ENCODE data around the gene QRICH2. TPM values are rescaled to one million over a fixed set of nuclear protein-coding genes. Genes with fewer than 3 reads are reported as not detected.
A peak's percentile ranks its signal among the peaks of the same experiment; 100 is the strongest.

Gene QRICH2
- total RNA-seq, 2 experiments from 2014 or later: 0.87 to 1.6 TPM

DNA sequence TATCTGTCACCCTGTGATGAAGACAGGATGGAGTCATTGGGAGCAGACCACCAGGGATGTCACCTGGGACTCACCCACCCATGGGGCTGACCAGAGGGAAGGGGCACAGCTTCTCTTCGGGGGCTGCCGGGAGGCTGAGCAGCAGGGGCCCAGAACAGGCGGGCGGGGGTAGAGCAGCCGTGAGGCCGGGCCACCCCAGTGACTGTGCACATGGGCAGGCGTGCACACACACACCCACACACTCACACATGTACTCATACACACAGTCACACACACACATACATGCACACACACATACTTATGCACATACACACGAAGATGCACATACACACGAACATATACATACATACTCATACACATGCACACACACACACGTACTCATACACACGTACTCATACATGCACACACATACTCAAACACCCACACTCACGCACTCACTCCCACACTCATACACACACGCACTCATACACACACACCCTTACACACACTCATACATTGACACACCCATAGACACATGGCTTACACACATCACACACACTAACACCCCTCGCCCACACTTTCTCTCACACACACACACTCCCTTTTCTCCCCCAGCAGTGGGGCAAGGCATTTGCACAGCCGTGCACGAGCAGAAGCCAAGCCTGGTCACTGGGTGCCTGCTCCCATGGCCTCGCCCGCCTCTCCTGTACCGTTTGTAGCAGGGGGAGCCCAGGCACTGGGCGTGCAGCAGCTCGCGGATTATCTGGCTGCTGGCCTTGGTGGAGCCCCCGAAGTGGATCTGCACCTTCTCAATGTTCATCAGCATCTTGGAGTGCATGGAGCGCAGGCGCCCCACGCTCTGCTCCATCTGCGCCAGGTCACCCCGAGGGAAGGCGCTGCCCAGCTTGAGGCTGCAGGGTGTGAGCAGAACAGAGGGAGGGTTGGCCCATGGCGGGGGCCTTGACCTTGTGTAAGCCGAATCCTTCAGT lies 30.5 kb downstream of the QRICH2 start:
- Mint-ChIP-seq H3K9me3 (no peaks in the 10 kb centered on the region), H3K27ac (no peak overlapping the region), H3K4me3 (no peak overlapping the region), H3K36me3 (no peaks in the 10 kb centered on the region), H3K27me3 (no peaks in the 10 kb centered on the region), H3K4me1 (peaks cover 38% of the 10 kb centered on the region)
- no peak for DNase-seq

DNA sequence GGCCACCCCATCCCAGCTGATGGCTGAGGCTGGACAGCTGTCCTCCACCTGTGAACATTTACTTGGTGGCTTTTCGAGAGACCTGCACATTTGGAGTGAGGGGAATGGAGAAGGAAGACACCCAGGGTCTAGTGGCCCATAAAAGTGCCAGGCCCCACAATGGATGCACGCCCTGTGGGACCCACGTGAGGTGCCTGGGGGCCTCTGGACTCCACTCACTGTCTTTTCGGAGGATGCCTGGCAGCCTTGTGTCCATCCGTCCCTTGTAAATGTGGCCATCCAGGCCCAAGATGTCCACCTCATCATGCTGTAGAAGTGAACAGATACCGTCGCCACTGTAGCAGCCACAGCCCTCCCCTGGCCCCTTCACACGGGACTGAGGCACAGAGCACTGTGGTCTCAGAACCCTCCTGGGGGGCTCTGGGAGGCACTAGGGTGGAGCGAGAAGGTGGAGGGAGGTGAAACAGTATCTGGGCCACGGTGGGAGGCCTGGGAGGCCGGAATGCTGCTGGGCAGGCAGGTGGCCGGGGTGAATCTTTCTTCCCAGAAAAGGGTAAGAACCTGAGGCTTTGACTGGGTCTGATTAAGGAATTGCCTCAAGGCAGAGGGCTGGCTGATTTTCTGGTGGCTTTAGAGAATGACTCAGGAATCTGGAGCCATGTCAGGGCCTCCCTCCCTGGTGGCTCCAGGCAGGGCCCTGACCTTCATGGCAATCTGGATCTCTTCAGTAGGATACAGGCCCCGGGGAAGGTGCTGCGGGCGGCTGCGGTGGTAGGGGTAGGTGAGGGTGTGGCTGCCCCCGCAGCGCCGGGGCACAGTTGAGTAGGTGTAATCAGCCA lies 31.4 kb downstream of the QRICH2 start:
- H3K4me3 Mint-ChIP-seq: no peak overlapping the region
- H3K4me1 Mint-ChIP-seq: peaks cover 40% of the 10 kb centered on the region
- peaks cover 2% of the 10 kb centered on the region for H3K36me3 Mint-ChIP-seq
- DNase-seq: no peak
- no peaks in the 10 kb centered on the region for H3K9me3 Mint-ChIP-seq
- H3K27ac Mint-ChIP-seq: peak overlapping the region; percentile 68
- no peaks in the 10 kb centered on the region for H3K27me3 Mint-ChIP-seq

DNA sequence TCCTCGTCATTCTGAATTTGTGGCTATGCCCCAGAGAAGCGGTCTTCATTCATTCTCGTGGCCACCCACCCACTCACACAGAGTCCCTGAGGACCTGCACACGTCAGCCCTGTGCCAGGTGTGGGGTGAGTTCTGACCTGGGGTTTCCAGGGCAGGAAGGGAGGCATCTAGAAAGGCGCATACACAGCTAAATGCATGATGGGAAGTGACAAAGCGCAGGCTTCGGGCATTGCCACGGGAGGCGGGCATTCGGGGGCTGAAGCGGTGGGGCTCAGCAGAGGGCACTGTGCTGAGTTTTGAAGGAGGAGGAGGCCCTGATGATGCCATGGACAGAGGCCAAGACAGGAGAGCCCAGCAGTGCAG lies 32.0 kb downstream of the QRICH2 start:
- no peak for DNase-seq
- Mint-ChIP-seq H3K27me3 (no peaks in the 10 kb centered on the region), H3K27ac (peak overlapping the region; percentile 39), H3K9me3 (no peaks in the 10 kb centered on the region), H3K4me1 (peaks cover 44% of the 10 kb centered on the region), H3K36me3 (peaks cover 8% of the 10 kb centered on the region), H3K4me3 (no peak overlapping the region)

DNA sequence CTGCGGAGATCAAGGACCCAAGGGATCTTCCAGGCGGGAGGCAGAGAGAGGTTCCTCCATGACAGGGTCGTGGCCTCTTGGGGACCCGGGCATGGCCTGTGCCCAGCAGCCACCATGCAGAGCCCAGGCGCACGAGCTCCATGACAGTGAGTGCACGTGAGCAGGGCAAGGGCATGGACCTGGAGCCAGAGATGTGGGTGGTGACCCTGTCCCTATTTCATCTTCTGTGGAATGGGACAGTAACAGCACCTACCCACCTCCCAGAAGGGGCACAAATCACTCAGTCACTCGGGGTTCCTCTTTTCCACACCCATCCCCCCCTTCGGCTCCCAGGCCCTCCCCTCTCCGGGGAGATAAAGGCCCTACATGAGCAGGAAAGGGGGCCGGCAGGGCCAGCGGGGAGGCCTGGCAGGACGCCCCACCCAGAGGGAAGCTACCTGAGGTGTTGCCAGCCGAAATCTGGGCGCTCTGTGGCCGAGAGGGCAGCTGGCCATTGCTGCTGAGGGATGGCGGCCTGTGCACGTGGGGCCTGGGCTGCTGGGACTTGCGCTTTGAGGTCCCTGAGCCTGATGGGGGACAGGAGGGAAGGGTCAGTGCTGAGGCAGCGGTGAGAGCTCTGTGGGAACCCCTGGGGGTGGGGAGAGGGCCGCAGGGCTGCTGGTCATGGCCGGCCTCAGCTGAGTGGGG lies 32.6 kb downstream of the QRICH2 start:
- Mint-ChIP-seq H3K36me3 (peaks cover 13% of the 10 kb centered on the region), H3K27ac (peak overlapping the region; percentile 48), H3K27me3 (no peaks in the 10 kb centered on the region), H3K9me3 (no peaks in the 10 kb centered on the region), H3K4me3 (no peak overlapping the region), H3K4me1 (peaks cover 47% of the 10 kb centered on the region)
- DNase-seq: no peak

DNA sequence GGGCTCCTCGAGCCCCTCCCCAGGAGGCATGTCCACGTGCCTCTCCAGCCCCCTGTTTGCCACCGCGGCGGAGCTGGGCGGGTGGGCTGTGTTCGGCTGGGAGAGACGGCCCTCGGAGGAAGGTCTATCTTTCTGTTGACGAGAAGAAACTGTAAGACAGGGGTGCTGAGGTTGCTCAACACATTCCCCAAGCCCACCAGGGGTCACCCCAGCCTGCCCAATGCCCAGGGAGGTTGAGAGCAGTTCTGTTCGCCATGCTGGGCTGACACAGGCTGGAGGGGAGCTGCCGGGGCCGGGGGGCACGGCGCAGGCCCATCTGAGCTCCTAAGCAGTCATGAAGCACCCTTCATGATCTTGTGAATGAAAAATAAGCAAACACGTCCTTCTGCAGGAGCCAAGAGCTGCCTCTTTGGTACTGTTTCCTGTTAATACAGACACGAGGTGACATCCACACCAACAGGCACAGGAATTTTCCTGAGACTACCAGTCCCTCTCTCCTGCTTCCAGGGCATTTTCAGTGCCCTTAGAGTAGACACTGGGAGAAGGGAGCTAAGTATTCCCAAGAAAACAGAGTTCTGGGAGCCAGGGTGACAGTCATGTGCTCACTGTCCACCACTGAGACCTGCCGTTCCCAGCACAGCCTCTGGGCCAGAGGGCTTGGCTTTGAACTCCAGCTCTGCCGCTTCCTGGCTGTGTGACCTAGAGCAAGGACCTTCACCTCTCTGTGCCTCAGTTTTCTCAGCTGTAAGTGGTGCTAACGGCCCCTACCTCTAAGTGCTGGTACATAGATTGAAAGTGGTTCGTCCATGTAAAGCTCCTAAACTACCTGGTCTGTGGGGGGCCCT lies 33.7 kb downstream of the QRICH2 start:
- Mint-ChIP-seq H3K27me3 (no peaks in the 10 kb centered on the region), H3K4me1 (peaks cover 51% of the 10 kb centered on the region), H3K27ac (peak overlapping the region; percentile 100), H3K4me3 (peak overlapping the region; percentile 87), H3K9me3 (no peaks in the 10 kb centered on the region), H3K36me3 (peaks cover 21% of the 10 kb centered on the region)
- no peak for DNase-seq

DNA sequence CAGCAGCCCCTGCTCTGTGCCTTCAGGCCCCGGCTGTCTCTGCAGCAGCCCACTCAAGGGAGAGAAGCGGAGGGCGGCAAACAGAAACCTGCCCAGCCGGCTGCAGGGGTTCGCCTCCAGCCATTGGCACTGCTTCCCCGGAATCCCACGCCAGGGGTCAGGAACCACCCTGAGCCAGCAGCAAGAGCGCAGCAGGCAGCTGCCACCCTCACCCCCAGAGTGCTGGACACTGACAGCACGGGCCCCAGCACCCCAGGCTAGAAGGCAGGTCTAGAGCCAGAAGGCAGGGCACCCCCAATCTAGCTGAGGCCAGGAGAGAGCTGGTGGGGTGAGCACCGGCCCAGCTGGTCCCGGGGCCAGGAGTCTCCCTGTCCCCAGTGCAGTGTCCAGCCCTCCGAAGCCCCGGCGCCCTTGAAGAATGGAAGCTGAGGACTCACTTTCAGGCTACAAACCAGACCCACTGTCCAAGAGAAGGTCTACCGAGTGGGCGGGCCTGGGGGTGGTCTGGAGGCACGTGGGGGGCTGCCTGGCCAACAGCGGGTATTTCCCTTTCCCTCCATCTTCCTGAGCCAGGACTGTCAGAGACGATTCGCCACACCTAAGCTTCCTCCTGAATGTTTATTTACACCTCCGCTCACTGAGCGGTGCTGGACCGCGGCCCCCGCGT lies 34.5 kb downstream of the QRICH2 start:
- Mint-ChIP-seq H3K4me1 (peaks cover 55% of the 10 kb centered on the region), H3K9me3 (no peaks in the 10 kb centered on the region), H3K4me3 (peak overlapping the region; percentile 87), H3K27me3 (no peaks in the 10 kb centered on the region), H3K36me3 (peaks cover 29% of the 10 kb centered on the region), H3K27ac (peak overlapping the region; percentile 100)
- DNase-seq: no peak

DNA sequence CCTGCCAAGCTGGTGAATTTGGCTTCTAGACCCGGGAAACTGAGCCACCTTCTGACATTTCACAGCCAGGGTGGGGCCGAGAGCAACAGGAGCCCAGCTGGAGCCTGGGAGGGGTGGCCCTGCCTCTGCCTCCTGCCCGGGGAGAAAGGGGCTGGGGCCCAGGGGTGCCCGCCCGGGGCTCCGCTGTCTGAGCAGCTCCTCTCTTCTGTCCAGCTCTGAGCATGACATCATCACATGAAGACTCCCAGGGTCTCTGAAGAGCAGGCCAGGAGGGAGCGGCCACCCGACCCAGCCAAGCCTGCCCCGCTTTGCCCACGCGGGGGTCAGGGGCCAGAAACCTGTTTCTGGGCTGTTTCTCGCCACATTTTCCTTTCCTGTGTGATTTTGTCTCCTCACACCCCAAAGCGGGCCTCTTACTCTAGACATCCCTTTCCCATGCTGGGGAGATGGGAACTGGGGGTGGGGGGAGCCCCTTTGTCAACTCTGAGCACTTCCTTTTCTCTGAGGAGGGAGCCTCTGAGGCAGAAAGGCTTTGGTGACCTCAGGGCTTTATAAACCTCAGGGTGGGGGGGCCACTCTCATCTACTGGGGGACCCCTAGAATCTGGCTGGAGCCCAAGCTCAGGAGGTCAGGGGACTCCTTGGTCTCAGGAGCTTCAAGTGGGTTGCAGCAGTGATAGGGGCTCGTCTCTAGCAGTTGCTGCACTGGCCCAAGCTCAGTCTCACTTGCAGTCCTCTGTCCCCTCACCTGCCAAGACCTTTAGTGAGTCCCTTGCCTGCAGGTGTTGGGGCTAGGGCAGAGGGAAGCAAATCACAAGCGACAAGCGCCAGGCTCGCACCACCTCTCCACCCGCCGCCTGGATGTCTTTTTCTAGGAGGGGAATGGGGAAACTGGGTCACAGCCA lies 35.3 kb downstream of the QRICH2 start:
- peak; percentile 86 for DNase-seq
- Mint-ChIP-seq H3K9me3 (no peaks in the 10 kb centered on the region), H3K27me3 (peaks cover 5% of the 10 kb centered on the region), H3K4me3 (peak overlapping the region; percentile 87), H3K27ac (peak overlapping the region; percentile 100), H3K4me1 (peaks cover 61% of the 10 kb centered on the region), H3K36me3 (peaks cover 37% of the 10 kb centered on the region)

DNA sequence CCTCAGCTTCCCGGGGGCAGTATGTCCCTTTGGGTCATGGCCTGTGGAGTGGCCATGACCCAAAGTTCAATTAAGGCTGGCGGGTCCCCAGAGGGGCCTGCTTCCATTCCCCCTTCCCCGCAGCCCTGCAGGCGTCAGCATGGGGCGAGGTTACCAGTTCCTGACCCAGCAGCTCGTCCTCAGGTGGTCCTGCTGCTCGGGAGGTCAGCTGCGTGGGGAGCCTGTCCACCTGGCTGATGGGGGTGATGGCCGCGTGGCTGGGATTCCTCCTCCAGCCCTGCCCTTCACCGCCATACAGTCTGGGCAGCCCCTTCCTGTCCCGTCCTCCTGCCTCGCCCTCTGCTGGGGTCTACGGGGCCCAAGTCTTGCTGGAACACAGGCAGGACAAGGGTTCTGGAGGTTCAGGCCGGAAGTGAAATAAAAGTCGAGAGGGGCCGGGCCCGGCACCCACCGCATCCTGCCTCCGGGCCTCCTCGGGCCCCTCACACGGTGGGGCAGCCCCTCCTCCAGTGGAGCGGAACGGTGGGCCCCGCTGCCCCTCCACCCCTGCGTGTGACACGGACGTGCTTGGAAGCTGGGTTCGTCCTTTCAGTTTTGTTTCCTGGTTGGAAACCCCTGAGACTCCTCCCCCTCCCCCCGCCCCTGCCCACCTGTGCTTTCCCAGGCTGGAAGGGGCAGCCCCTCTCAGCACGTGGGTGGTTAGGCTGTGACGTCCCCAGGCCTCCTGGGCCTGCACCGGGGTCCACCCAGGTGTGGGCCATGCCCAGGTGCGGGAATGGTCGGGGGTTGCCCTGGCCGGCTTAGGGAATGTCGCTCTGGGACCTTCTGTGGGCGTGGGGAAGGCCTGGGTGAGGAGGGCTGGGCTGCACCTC lies 36.2 kb downstream of the QRICH2 start:
- Mint-ChIP-seq H3K27ac (peak overlapping the region; percentile 100), H3K4me1 (peaks cover 62% of the 10 kb centered on the region)

DNA sequence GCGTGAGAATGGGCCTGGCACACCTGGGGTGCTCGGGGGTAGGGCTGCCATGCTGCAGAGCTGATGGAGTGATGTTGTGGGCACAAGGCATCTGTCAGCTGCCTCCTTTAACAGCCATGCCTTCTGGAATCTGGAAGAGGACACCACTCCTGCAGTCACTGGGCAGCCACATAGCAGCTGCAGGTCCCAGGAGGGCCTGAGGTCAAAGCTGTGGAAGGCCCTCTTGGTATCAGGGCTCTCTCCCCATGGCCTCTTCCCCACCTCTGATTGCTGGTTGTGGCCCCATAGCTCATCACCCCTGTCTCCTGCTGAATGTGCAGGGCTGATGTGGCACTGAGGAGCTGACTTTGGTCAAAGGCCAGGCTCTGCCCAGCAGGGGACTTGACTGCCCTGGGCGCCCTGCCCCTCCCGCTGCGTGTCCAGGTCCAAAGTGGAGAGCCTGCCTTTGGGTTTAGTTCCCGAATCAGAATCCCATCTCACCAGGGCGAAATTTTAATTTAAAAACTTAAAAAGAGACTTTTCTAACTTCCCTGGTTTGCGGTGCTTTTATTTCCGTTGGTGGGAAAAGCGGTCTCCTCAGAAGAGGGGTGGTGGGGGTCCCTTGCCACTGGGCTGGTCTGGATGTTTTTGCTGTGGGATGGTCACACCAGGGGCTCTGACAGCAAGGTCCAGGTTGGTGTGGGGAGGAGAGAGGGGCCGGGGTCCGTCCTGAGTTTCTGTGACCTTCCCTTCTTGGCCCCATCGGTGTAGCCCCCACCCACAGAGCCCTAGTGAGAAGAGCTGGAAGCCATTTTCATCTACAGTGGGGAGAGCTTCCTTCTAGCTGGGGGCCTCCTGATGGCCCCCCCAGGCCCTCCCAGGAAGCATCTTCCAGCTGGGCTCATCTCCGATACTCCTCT lies 37.1 kb downstream of the QRICH2 start:
- Mint-ChIP-seq H3K27ac (peak overlapping the region; percentile 100), H3K27me3 (peaks cover 5% of the 10 kb centered on the region), H3K4me3 (peak overlapping the region; percentile 87), H3K36me3 (peaks cover 52% of the 10 kb centered on the region), H3K9me3 (no peaks in the 10 kb centered on the region), H3K4me1 (peaks cover 57% of the 10 kb centered on the region)
- DNase-seq: peak; percentile 54

More for the DNA sequence above, 36.2 kb downstream of the QRICH2 start:
- peak overlapping the region; percentile 87 for H3K4me3 Mint-ChIP-seq
- DNase-seq: peak; percentile 97
- H3K27me3 Mint-ChIP-seq: peaks cover 5% of the 10 kb centered on the region
- peaks cover 45% of the 10 kb centered on the region for H3K36me3 Mint-ChIP-seq
- H3K9me3 Mint-ChIP-seq: no peaks in the 10 kb centered on the region

DNA sequence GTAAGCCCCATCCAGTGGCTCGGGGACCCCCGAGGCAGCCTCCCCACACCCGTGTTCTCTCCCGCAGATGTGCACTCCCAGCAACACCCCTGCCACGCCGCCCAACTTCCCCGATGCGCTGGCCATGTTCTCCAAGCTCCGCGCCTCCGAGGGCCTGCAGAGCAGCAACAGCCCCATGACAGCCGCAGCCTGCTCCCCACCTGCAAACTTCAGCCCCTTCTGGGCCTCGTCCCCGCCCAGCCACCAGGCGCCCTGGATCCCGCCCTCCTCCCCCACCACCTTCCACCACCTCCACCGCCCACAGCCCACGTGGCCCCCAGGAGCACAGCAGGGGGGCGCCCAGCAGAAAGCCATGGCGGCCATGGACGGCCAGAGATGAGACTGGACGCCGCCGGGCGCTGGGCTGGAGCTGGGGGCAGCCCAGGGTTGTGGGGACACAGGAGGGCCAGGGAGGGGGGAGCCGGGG lies 37.9 kb downstream of the QRICH2 start:
- Mint-ChIP-seq H3K4me3 (peak overlapping the region; percentile 95), H3K27me3 (peaks cover 5% of the 10 kb centered on the region), H3K36me3 (peaks cover 52% of the 10 kb centered on the region), H3K4me1 (peaks cover 51% of the 10 kb centered on the region), H3K9me3 (no peaks in the 10 kb centered on the region), H3K27ac (peak overlapping the region; percentile 100)
- DNase-seq: peak; percentile 77

All from activated naive CD8-positive, alpha-beta T cell treated with anti-CD3 and anti-CD28 coated beads for 36 hours (primary cell).